ENCODE data around the gene RIMBP2.

RIMBP2 gene

DNA sequence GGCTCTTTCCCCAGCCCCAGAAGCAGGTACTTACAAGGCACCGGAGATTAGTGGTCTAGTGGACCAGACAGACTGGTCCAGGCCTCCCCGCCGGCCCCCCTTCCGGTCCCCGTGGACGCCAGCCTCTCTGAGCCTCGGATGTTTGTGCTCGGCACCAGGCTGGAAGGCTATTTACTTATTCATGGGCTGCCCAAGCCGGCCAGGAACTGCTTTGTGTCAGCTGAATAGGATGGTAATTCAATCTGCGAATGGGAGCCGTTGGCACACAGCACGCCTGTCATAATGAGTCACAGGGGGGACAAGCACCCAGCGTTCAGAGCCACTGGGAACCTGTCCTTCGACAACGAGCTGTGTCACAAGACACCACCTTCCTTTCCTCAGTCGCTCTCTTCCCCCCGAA, 82.3 kb downstream of the RIMBP2 start:
- DNase-seq (ENCODE audit: low spot score): no peak

DNA sequence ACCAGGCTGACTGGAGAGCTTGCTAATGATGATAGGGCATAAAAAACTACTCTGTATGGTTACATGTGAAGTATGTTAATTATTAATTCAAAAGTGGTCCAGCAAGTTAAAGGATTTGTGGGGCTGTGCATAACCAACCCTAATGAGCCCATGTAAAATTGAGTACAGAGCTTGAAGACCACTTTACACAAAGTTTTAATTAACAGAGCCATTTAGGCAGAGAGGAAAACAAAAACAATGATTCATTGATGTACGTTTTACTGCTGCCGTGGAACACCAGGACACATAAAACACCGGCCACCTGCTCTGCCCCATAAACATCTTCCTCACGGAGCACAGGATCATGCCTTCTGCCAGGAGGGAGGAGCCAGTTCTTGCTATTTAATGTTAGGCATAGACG, 83.5 kb downstream of the RIMBP2 start:
- DNase-seq (ENCODE audit: low spot score): no peak

DNA sequence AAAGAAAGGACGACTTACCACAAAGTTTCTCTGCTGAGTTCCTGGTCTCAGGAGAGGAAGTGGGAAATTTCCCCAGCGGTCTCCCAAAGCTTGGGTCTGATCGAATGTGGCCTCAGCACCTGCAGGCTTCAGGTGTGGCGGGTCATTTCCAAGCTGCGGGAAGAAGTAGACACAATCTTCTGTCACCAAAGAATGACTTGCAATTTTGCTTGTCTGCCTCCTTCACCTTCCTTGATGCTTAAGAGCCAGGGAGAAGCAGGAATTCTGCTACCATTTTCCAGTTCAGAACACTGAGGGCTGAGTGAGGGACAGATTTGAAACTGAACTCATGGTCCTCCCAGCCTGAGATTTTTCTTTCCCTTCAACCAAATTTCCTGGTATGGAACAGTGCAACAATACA, 87.8 kb downstream of the RIMBP2 start:
- DNase-seq (ENCODE audit: low spot score): no peak

- no peak for DNase-seq (ENCODE audit: low spot score)
Measured at GRCh38 chr12:130627175-130627574, 88.9 kb downstream of the RIMBP2 start.

- no peak for DNase-seq (ENCODE audit: low spot score)
Measured at GRCh38 chr12:130626601-130627000, 89.5 kb downstream of the RIMBP2 start.

GRCh38 chr12:130625201-130625600, 90.9 kb downstream of the RIMBP2 start:
- no peak for DNase-seq (ENCODE audit: low spot score)

DNA sequence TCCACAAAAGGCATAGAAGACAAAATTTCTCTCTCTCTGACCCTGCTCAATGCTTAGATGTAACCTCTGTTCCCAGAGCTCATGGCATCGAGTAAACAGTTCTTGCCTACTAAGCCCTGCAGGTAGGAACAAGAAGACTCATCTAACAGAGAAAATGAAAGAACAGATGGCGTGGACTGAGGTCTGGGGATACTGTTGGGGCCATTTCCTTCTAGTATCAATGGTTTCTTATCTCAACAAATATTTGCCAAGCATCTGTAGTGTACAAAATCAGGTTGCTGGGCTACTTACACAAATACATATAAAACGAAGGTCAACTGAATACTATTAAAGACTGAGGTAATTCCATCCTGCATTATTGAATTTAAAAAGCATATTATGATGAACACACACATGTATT, 93.3 kb downstream of the RIMBP2 start:
- no peak for DNase-seq (ENCODE audit: low spot score)

GRCh38 chr12:130621696-130622298, 94.3 kb downstream of the RIMBP2 start:
- DNase-seq (ENCODE audit: low spot score): no peak

DNA sequence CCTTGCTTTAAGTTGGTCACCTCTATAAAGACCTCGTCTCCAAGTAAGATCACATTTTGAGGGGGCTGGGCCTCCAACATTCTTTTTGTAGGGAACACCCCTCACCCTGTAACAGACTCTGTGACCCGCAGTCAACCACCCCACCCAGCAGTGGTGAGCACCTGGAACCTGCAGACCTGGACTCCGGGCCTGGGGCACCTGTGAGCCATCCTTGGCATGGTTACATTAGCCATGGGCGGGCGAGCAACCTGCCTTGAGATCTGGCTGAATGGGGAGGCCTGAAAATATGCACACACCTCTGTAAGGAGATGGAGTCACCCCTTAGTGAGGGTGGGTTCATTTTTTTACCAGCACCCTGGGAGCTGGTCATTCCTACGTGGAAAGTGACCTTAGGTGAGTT, 95.3 kb downstream of the RIMBP2 start:
- no peak for DNase-seq (ENCODE audit: low spot score)

DNA sequence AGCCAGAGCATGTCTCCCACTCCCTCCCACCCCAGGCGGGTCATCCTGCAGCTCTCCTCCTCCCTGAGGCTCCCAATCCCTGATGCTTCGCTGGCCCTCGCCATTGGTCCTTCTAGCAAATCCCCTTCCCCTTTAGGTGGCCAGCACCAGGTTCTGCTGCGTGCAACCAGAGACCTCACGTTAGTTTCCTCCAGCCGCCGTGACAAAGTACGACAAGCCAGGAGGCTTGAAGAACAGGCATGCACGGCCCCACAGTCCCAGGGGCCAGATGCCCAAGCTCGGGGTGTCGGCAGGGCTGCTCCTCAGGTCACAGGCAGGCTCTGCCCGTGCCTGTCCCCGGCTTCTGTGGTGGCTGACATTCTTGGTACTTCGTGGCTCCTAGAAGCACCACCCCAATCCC, 95.8 kb downstream of the RIMBP2 start:
- DNase-seq (ENCODE audit: low spot score): no peak

DNA sequence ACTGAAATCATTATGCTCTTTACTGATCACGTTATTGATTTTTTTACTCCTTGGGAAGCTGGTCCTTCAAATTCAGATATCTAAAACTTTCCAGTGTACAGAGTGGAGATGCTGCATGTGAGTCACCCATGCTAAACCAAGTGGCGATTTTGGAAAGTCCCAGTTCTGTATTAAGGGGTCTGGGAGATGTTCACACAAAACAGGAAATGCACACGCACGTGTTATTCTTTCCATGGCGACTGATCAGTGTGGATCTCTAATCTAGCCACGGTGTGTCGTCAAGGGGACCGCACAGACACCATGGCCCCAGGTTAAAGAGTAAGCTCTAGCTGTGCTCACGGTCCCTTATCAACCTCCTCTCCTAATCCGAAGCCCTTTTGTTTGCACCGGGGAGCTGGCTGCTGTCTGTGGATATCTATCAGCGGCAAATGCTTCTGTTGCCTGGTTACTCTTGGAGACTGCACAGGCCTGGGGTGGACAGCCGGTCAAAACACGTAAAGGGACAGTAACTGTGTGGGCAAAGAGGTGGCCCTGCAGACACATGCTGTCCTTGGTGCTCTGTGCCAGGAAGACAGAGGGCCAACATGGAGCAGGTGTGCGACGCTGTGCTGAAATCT, 96.6 kb downstream of the RIMBP2 start:
- DNase-seq (ENCODE audit: low spot score): no peak

- no peak for DNase-seq (ENCODE audit: low spot score)
Measured at GRCh38 chr12:130617219-130617618, 98.9 kb downstream of the RIMBP2 start.

- no peak for DNase-seq (ENCODE audit: low spot score)
Measured at GRCh38 chr12:130615861-130616345, 100.2 kb downstream of the RIMBP2 start.

DNA sequence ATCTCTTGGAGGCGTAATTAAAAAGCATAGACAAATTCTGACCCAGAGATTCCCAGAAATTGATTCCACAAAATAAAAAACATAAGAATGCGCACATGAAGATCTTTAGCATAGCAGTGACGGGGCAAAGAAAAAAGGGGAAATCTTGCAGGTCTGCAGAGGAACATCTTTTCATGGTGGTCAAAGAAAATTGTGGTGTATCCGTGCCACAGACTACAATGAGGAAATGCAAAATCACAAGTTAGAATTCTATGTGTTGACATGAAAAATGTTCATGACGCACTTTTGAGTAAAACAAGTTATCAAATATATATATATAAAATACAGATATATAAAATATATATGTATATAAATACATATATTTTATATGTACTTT, 101.6 kb downstream of the RIMBP2 start:
- no peak for DNase-seq (ENCODE audit: low spot score)

DNA sequence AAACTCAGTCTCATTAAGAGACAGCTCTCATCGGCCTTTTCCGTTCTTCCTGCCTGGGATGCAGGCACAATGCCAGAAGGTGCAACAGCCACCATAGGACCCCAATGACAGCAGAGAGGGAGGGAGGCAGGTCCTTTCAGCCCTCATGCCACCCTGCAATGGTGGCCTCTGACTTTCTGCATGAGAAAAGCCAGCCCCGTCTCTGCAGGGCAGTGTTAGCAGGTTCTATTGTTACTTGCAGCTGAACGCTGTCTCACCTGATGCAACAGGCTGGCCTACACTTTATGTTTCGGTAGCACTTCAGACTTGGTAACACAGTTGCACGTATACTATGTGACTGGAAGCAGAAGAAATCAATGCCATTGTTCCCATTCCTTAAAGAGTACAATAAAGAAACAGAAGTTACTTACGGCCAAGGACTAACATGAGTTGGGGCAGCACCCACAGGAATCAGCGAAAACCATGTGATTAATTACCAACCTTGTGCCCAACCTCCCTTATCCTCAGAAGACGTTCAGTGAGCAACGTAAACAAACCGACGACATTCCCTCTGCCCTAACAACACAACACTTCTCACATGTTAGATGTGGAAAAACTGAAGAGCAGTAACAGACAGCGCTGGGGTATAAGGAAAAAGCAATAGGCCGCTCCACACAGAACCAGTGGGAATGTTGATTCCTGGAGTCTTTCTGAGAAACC, 102.1 kb downstream of the RIMBP2 start:
- no peak for DNase-seq (ENCODE audit: low spot score)

DNA sequence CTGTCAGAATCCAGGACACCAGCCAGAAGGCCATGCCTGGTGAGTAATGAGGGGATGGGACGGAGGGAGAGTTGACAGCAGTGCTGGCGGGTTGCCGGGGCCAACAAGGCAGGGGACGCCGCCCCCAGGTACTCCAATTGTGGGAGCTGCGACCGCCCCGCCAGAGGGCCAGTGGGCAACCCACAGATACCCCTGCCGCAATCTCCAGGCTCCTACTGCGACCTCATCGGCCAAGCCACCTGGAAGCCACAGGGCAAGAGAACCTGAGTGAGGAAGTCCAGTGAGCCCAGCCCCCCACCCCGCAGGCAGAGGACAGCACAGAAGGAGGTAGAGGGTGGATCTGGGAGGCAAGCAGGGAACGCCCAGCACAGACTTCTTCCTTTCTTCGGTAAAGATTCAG, 103.0 kb downstream of the RIMBP2 start:
- DNase-seq (ENCODE audit: low spot score): no peak

DNA sequence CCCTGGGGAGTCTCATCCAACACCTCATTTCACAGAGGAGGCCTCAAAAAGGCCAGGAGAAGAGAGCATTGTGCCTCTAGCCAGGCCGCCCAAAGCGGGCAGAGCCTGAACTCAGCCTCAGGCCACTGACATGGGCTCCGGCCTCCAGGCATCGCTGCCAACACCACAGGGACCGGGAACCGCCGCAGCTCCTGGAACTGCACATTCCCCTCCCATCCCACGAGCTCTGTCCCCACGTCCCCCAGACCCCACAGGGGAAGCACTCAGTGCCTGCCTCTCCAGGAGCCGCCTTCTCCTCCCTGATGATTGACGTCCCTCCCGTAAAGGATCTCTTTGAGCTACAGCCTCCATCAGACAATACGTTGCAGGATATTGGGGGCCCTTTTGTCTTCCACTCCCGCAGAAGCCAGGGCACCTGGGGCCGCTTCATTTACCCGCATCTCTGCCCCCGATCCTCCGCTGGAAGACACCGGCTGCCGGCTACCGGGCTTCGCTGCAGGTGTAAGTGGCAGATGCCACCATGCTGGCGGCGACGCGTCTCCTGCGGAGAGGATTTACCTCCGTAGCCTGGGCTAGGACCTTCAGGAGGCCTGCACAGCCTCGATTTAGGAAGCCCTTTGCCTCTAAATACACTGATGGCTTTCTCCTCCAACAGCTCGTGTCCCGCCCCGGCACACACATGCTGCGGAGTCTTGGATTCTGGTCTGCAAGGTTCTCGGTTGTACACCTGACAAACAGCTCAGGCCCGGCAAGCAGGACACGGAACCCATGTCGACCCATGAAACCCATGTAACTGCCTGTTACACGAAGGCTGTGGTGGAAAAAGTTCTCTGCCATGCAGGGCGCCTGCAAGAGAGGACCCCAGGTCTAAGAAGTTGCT, 104.8 kb downstream of the RIMBP2 start:
- no peak for DNase-seq (ENCODE audit: low spot score)

GRCh38 chr12:130609966-130610365, 106.1 kb downstream of the RIMBP2 start:
- DNase-seq (ENCODE audit: low spot score): no peak

DNA sequence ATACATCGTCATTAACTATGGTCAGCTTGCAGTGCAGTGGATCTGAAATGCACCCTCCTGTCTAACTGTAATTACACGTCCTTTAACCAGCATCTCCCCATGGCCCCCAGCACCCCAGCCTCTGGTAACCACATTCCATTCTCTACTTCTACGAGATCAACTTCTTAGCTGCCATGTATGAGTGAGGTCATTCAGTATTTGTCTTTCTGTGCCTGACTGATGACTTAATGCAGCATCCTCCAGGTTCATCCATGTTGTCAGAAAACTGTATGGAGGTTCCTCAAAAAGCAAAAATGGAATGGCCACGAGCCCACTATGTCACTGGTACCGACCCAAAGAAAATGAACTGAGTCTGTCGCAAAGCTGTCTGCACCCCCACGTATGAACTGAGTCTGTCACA, 107.3 kb downstream of the RIMBP2 start:
- DNase-seq (ENCODE audit: low spot score): no peak

DNA sequence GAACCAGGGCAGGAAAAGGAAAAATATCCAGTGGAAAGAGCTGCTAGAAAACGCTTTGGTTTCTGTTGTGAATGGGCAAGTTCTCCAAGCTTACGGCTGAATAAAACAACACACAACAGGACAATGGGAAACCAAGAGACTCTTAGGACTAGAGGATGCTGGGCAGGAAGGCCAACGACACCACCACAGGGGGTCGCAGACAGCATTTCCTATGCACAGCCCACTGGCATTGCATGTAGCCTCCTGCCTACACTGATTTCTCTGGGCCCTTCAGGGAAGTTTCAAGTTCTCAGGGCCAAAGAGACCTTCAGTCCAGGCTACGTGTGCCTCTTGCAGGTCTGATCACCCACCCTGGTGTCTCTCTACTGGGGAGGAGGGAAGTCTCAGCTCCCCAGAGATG, 108.0 kb downstream of the RIMBP2 start:
- no peak for DNase-seq (ENCODE audit: low spot score)

DNA sequence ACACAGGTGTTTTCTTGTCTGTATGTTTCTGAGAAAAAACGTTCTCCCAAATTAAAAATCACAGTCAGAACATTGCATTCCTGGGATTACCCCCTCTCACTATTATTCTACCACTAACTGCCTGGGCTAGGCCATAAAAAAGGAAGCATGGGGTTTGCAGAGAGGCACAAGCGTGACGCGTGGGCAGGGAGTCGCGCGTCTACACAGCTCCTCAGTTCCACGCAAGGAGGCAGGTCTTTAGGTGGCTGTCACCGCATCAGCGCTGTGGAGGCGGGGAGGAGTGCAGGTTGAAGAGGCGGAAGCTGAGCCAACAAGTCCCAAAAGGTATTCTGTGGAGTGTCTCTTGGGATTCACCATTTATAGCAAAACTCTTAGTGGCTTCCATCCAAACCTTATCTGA, 109.9 kb downstream of the RIMBP2 start:
- no peak for DNase-seq (ENCODE audit: low spot score)

GRCh38 chr12:130603396-130603965, 112.6 kb downstream of the RIMBP2 start:
- no peak for DNase-seq (ENCODE audit: low spot score)
